Tibial nerve (tissue), 4 donors: ENCODE measurements around the gene TNS3. TPM values are rescaled to one million over a fixed set of nuclear protein-coding genes. Genes with fewer than 3 reads are reported as not detected.

Source experiments
- DNase-seq, 2 donors: peaks; one replicate each; pipeline ENCODE4 v3.0.0-alpha.2; 2019; ENCODE audit warnings: low spot score in 2 of 2
- H3K27ac ChIP-seq, 4 donors: fragments of 200-600 bp; sonication (generic) in 3 of 4; one replicate each; pipeline ENCODE4 v1.5.1; 2017 to 2019; ENCODE audit warnings: mild to moderate bottlenecking in 1 of 4
- H3K27me3 ChIP-seq, 2 donors: fragments of 200-600 bp; sonication (generic) in 1 of 2; one replicate each; pipeline versions ENCODE4 v1.5.1 to v1.6.0; 2017 to 2019
- H3K36me3 ChIP-seq, 3 donors: fragments of 200-600 bp; sonication (generic); one replicate each; pipeline ENCODE4 v1.5.1; 2018 to 2019
- H3K4me1 ChIP-seq, 4 donors: fragments of 200-600 bp; sonication (generic) in 3 of 4; one replicate each; pipeline ENCODE4 v1.5.1; 2017 to 2019
- H3K4me3 ChIP-seq, 4 donors: fragments of 200-600 bp; sonication (generic) in 3 of 4; one replicate each; pipeline ENCODE4 v1.5.1; 2017 to 2019; ENCODE audit warnings: mild to moderate bottlenecking in 1 of 4, moderate library complexity in 1 of 4
- H3K9me3 ChIP-seq, 4 donors: fragments of 200-600 bp; sonication (generic) in 3 of 4; one replicate each; pipeline ENCODE4 v1.5.1; 2017 to 2019
- CTCF ChIP-seq, 5 experiments: fragments of 200-600 bp in 3 of 5; fragments of 450-650 bp in 2 of 5; sonication (generic) in 3 of 5; IDR thresholded peaks; one replicate each; pipeline ENCODE4 v1.5.1; 2016 to 2019; ENCODE audit warnings: antibody characterized with exemption in 5 of 5, mild to moderate bottlenecking in 3 of 5, moderate library complexity in 2 of 5
- EP300 ChIP-seq, 2 donors: sonication (generic); formaldehyde crosslinking; IDR thresholded peaks; one replicate each; pipeline ENCODE4 v1.6.1; 2017; ENCODE audit warnings: antibody characterized with exemption in 2 of 2, mild to moderate bottlenecking in 1 of 2
- POLR2A ChIP-seq, 2 donors: fragments of 450-650 bp; IDR thresholded peaks; one replicate each; pipeline ENCODE4 v1.6.1; 2017; ENCODE audit warnings: antibody characterized with exemption in 2 of 2, mild to moderate bottlenecking in 2 of 2, moderate library complexity in 2 of 2
- WGBS, 2 donors: methylation state at CpG; one replicate each; pipeline ENCODE4 v1.1.5; 2018; 5-methylcytosine and 5-hydroxymethylcytosine counted together
- total RNA-seq, 4 donors: library from RNA; depleted of rRNA; stranded (reverse); fragments of >200 nt; gene quantifications; one replicate each; pipeline ENCODE4 v1.1.0, GENCODE V29; 2016

Gene TNS3
- total RNA-seq, 4 donors from 2014 or later, result 118 to 142 (median 133) TPM

- H3K4me3 ChIP-seq, result no peak overlapping the region
- no peaks in the 10 kb centered on the region for H3K27me3 ChIP-seq
- H3K4me1 ChIP-seq, result peaks cover 0 to 43% (median 3%) of the 10 kb centered on the region in 4 donors
- H3K27ac ChIP-seq, result no peak overlapping the region
- no peak for TF ChIP-seq EP300 (IDR thresholded peaks at IDR 0.05)
- TF ChIP-seq POLR2A (IDR thresholded peaks at IDR 0.05), result no peak
- TF ChIP-seq CTCF (IDR thresholded peaks at IDR 0.05), result no peak
- WGBS, 2 donors, result 82 to 88% methylated on average over 5 of the region's 5 CpGs
- H3K9me3 ChIP-seq, result no peaks in the 10 kb centered on the region
- no peak for DNase-seq
- H3K36me3 ChIP-seq, result peaks cover 0 to 15% (median 0%) of the 10 kb centered on the region in 3 donors
Observed at GRCh38 chr7:47361236-47361635, 220.7 kb downstream of the TNS3 start.

GRCh38 chr7:47360301-47360900, 221.5 kb downstream of the TNS3 start:
- Histone ChIP-seq H3K4me1 (peaks cover 0 to 51% (median 3%) of the 10 kb centered on the region in 4 donors), H3K9me3 (no peaks in the 10 kb centered on the region), H3K36me3 (peaks cover 0 to 13% (median 0%) of the 10 kb centered on the region in 3 donors), H3K27ac (peak overlapping the region in 1 of 4 donors; percentile 50), H3K27me3 (no peaks in the 10 kb centered on the region), H3K4me3 (no peak overlapping the region)
- TF ChIP-seq CTCF (IDR thresholded peaks at IDR 0.05) (no peak), EP300 (IDR thresholded peaks at IDR 0.05) (no peak), POLR2A (IDR thresholded peaks at IDR 0.05) (no peak)
- DNase-seq, result no peak
- WGBS, 2 donors, result 92 to 97% methylated on average over 7 to 11 of the region's 11 CpGs

- Histone ChIP-seq H3K9me3 (no peaks in the 10 kb centered on the region), H3K4me3 (no peak overlapping the region), H3K36me3 (peaks cover 0 to 9% (median 0%) of the 10 kb centered on the region in 3 donors), H3K27me3 (no peaks in the 10 kb centered on the region), H3K27ac (peak overlapping the region in 1 of 4 donors; percentile 18), H3K4me1 (peaks cover 0 to 59% (median 3%) of the 10 kb centered on the region in 4 donors)
- 90 to 95% methylated on average over 7 to 8 of the region's 8 CpGs for WGBS, 2 donors
- no peak for DNase-seq
- no peak for TF ChIP-seq CTCF (IDR thresholded peaks at IDR 0.05)
- TF ChIP-seq EP300 (IDR thresholded peaks at IDR 0.05), result no peak
Observed at GRCh38 chr7:47358944-47359588, 222.8 kb downstream of the TNS3 start.

GRCh38 chr7:47358357-47358756, 223.6 kb downstream of the TNS3 start:
- peak overlapping the region in 2 of 4 donors; percentile 54 to 59 for H3K27ac ChIP-seq
- no peaks in the 10 kb centered on the region for H3K9me3 ChIP-seq
- no peak overlapping the region for H3K4me3 ChIP-seq
- 65 to 69% methylated on average over 14 of the region's 14 CpGs for WGBS, 2 donors
- no peaks in the 10 kb centered on the region for H3K27me3 ChIP-seq
- no peak for TF ChIP-seq EP300 (IDR thresholded peaks at IDR 0.05)
- TF ChIP-seq POLR2A (IDR thresholded peaks at IDR 0.05), result no peak
- TF ChIP-seq CTCF (IDR thresholded peaks at IDR 0.05), result no peak
- no peak for DNase-seq
- peaks cover 0 to 2% (median 0%) of the 10 kb centered on the region in 3 donors for H3K36me3 ChIP-seq
- peaks cover 0 to 62% (median 3%) of the 10 kb centered on the region in 4 donors for H3K4me1 ChIP-seq

- peaks cover 0 to 62% (median 3%) of the 10 kb centered on the region in 4 donors for H3K4me1 ChIP-seq
- no peaks in the 10 kb centered on the region for H3K27me3 ChIP-seq
- no peaks in the 10 kb centered on the region for H3K9me3 ChIP-seq
- TF ChIP-seq CTCF (IDR thresholded peaks at IDR 0.05) (no peak), EP300 (IDR thresholded peaks at IDR 0.05) (no peak), POLR2A (IDR thresholded peaks at IDR 0.05) (no peak)
- no peak overlapping the region for H3K4me3 ChIP-seq
- H3K27ac ChIP-seq, result peak overlapping the region in 3 of 4 donors; percentile 15 to 59 (median 54)
- 42 to 60% methylated on average over 7 of the region's 7 CpGs for WGBS, 2 donors
- no peaks in the 10 kb centered on the region for H3K36me3 ChIP-seq
- DNase-seq, result no peak
Observed at GRCh38 chr7:47357863-47358262, 224.0 kb downstream of the TNS3 start.
